ENCODE results near the gene CCDC149.

The CCDC149 gene

GRCh38 chr4:24800325-24800895 is 112.4 kb downstream of the CCDC149 start:
- no peak for DNase-seq (ENCODE audit: low read depth)

- no peak for DNase-seq (ENCODE audit: low read depth)
These were observed 113.1 kb downstream of the CCDC149 start for GRCh38 chr4:24799544-24800324.

GRCh38 chr4:24799196-24799543 is 113.7 kb downstream of the CCDC149 start:
- no peak for DNase-seq (ENCODE audit: low read depth)

- DNase-seq (ENCODE audit: low read depth) = no peak
These were observed 114.7 kb downstream of the CCDC149 start for GRCh38 chr4:24798036-24798610.

- no peak for DNase-seq (ENCODE audit: low read depth)
These were observed 116.2 kb downstream of the CCDC149 start for GRCh38 chr4:24796620-24797019.

- DNase-seq (ENCODE audit: low read depth) = no peak
These were observed 117.0 kb downstream of the CCDC149 start for GRCh38 chr4:24795666-24796381.

- DNase-seq (ENCODE audit: low read depth) = no peak
These were observed 117.8 kb downstream of the CCDC149 start, which contains the start of gene SOD3 for GRCh38 chr4:24794916-24795665. Gene SOD3, plus strand, starts transcription at chr4:24795573. Its CDS starts 3,949 bp downstream, at chr4:24799522.

GRCh38 chr4:24794480-24794879 is 118.4 kb downstream of the CCDC149 start:
- no peak for DNase-seq (ENCODE audit: low read depth)

- no peak for DNase-seq (ENCODE audit: low read depth)
These were observed 118.8 kb downstream of the CCDC149 start for GRCh38 chr4:24794051-24794450.

- DNase-seq (ENCODE audit: low read depth) = no peak
These were observed 119.4 kb downstream of the CCDC149 start for GRCh38 chr4:24793219-24794005.

- no peak for DNase-seq (ENCODE audit: low read depth)
These were observed 120.3 kb downstream of the CCDC149 start for GRCh38 chr4:24792552-24792951.

GRCh38 chr4:24791043-24791442 is 121.8 kb downstream of the CCDC149 start:
- DNase-seq (ENCODE audit: low read depth) = no peak

GRCh38 chr4:24783506-24783905 is 129.3 kb downstream of the CCDC149 start:
- DNase-seq (ENCODE audit: low read depth) = no peak

- no peak for DNase-seq (ENCODE audit: low read depth)
These were observed 130.7 kb downstream of the CCDC149 start for GRCh38 chr4:24781999-24782745.

- DNase-seq (ENCODE audit: low read depth) = no peak
These were observed 131.8 kb downstream of the CCDC149 start for GRCh38 chr4:24780936-24781495.

- DNase-seq (ENCODE audit: low read depth) = no peak
These were observed 134.2 kb downstream of the CCDC149 start for GRCh38 chr4:24778464-24779225.

- no peak for DNase-seq (ENCODE audit: low read depth)
These were observed 135.0 kb downstream of the CCDC149 start for GRCh38 chr4:24777536-24778463.

GRCh38 chr4:24775750-24776149 is 137.1 kb downstream of the CCDC149 start:
- no peak for DNase-seq (ENCODE audit: low read depth)

Measured in activated T-cell treated with anti-CD3 and anti-CD28 coated beads for 48 hours (primary cell).